Stimulated activated naive CD8-positive, alpha-beta T cell treated with anti-CD3 and anti-CD28 coated beads, Interleukin-15, Interleukin-2, amounts not matched to agents 100 U/mL and 50 U/mL, for 24 hours (primary cell): ENCODE results near the gene MST1.

Experiments
- ATAC-seq: fragments of 150-1000 bp; cut with Tn5 transposase; one replicate; pipeline ENCODE4 v1.10.0; 2021
- DNase-seq: peaks from one replicate; pipeline ENCODE4 v3.0.0; 2021

The MST1 gene

DNA sequence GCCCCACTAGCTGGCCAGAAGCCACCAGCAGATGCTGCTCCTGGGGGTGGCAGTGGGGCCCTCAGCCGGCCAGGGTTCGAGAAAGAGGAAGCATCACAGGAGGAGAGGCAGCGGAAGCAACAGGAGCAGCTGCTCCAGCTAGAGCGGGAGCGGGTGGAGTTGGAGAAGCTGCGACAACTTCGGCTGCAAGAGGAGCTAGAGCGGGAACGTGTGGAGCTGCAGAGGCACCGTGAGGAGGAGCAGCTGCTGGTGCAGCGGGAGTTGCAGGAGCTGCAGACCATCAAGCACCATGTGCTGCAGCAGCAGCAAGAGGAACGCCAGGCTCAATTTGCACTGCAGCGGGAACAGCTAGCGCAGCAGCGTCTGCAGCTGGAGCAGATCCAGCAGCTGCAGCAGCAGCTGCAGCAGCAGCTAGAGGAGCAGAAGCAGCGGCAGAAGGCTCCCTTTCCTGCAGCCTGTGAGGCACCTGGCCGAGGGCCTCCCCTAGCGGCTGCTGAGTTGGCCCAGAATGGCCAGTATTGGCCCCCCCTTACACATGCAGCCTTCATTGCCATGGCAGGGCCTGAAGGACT is 32.6 kb downstream of the MST1 start:
- ATAC-seq = no peak
- no peak for DNase-seq

DNA sequence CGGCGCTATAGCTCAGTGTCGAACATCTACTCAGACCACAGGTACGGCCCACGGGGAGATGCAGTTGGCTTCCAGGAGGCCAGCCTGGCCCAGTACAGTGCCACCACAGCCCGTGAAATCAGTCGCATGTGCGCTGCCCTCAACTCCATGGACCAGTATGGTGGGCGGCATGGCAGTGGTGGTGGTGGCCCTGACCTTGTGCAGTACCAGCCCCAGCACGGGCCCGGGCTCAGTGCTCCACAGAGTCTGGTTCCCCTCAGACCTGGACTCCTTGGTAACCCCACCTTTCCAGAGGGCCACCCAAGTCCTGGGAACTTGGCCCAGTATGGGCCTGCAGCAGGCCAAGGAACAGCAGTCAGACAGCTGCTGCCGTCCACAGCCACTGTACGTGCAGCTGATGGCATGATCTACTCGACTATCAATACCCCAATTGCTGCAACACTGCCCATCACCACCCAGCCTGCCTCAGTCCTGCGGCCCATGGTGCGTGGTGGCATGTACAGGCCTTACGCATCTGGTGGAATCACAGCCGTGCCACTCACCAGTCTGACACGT is 33.5 kb downstream of the MST1 start:
- no peak for ATAC-seq
- no peak for DNase-seq

DNA sequence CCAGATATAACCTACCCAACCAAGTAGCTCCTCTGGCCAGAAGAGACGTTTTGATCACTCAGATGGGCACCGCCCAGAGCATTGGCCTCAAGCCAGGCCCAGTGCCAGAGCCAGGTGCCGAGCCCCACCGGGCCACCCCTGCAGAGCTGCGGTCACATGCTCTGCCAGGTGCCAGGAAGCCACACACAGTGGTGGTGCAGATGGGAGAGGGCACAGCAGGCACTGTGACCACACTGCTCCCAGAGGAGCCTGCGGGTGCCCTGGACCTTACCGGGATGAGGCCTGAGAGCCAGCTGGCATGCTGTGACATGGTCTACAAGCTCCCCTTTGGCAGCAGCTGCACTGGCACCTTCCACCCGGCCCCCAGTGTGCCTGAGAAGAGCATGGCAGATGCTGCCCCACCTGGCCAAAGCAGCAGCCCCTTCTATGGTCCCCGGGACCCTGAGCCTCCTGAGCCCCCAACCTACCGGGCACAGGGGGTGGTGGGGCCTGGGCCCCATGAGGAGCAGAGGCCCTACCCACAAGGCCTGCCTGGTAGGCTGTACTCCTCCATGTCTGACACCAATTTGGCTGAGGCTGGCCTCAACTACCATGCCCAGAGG is 34.2 kb downstream of the MST1 start:
- no peak for ATAC-seq
- no peak for DNase-seq

DNA sequence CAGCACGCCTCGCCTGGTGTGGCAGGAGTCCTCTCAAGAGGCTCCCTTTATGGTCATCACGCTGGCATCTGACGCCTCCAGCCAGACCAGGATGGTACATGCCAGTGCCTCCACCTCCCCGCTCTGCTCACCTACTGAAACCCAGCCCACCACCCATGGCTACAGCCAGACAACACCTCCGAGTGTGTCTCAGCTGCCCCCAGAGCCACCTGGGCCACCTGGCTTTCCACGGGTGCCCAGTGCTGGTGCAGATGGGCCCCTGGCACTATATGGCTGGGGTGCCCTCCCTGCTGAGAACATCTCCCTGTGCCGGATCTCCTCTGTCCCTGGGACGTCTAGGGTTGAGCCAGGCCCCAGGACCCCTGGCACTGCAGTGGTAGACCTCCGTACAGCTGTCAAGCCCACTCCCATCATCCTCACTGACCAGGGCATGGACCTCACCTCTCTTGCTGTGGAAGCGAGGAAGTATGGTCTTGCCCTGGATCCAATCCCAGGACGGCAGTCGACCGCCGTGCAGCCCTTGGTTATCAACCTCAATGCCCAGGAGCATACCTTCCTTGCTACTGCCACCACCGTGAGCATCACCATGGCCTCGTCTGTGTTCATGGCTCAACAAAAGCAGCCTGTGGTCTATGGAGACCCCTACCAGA is 35.0 kb downstream of the MST1 start:
- DNase-seq = no peak
- no peak for ATAC-seq

DNA sequence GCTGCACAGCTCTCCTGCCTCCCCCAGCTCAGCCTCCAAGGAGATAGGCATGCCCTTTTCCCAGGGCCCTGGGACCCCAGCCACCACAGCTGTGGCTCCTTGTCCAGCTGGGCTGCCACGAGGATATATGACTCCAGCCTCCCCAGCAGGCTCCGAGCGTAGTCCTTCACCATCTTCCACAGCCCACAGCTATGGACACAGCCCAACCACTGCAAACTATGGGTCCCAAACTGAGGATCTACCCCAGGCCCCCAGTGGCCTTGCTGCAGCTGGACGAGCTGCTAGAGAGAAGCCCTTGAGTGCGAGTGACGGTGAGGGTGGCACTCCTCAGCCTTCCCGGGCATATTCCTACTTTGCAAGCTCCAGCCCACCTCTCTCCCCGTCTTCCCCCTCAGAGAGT is 35.7 kb downstream of the MST1 start:
- no peak for ATAC-seq

DNA sequence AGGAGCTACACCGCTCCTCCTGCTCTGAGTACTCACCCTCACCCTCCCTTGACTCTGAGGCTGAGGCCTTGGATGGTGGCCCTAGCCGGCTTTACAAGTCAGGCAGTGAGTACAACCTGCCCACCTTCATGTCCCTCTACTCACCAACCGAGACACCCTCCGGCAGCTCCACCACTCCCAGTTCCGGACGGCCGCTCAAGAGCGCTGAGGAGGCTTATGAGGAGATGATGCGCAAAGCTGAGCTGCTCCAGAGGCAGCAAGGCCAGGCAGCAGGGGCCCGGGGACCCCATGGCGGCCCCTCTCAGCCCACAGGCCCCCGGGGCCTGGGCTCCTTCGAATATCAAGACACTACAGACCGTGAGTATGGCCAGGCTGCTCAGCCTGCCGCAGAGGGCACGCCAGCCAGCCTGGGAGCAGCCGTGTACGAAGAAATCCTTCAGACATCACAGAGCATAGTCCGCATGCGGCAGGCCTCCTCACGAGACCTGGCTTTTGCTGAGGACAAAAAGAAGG is 36.3 kb downstream of the MST1 start:
- DNase-seq = no peak
- ATAC-seq = no peak

More for the DNA sequence above, 35.7 kb downstream of the MST1 start:
- no peak for DNase-seq

DNA sequence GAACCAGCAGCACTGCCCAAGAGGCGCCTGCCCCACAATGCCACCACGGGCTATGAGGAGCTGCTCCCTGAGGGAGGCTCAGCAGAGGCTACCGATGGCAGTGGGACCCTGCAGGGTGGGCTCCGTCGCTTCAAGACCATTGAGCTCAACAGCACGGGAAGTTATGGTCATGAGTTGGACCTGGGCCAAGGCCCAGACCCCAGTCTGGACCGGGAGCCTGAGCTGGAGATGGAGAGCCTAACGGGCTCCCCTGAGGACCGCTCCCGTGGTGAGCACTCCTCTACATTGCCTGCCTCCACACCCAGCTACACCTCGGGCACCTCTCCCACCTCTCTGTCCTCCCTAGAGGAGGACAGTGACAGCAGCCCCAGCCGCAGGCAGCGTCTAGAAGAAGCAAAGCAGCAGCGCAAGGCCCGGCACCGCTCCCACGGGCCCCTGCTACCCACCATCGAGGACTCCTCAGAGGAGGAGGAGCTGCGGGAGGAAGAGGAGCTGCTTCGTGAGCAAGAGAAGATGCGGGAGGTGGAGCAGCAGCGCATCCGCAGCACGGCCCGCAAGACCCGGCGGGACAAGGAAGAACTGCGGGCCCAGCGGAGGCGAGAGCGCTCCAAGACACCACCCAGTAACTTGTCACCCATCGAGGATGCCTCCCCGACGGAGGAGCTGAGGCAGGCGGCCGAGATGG is 36.9 kb downstream of the MST1 start:
- ATAC-seq = no peak
- DNase-seq = no peak

GRCh38 chr3:49650637-49651036 is 38.6 kb downstream of the MST1 start:
- ATAC-seq (no peak), DNase-seq (no peak)

DNA sequence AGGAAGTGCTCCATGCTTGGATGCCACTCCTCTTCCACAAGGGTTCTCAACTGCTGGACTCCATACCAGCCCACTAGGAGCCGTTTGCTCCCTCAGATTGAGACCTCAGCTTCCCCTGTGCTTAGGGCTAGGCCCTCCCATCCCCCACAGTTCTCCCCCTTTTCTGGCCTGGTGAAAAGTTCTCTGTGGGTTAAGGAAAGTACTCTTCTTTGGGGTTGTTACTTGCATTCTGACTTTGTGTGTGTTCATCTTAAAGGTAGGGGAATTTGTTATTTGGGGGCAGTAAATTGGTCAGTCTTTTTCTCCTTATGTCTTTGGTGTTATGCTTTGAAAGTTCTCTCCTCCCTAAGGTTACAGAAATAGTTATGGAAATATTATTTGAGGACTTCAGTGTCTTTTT is 39.1 kb downstream of the MST1 start:
- DNase-seq = no peak
- ATAC-seq = no peak

GRCh38 chr3:49649576-49649975 is 39.7 kb downstream of the MST1 start:
- ATAC-seq (no peak), DNase-seq (no peak)

DNA sequence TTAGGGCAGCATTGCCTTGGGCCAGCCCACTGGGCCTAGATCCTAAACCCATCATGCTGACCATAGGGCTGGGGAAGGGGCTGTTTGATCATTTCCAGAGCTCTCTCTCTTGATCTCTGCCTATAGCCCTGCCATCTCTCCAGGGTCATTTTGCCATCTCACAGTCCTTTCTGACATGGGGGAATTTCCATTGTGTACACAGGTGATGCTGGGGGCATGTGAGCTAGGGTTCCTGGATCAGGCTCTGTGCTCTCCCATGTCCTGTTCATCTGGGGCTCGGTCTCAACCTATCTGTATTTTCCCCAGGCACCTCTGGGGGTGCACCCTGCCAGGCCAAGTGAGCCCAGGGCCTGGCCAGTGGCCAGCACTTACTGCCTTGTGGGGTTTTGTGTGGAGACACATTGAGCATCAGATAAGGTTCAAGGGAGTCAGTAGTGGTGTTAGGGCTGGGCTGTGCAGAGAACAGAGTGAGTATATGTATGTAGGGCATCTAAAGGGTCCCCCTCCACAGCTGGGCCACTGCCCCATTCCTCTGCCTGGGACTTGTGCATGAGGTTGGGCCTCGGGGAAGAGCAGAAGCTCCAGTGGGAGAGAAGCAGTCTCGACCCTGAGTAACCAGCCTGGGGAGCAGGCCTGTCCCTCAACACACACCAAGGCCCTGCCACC is 40.8 kb downstream of the MST1 start:
- ATAC-seq (no peak), DNase-seq (no peak)

- ATAC-seq = no peak
- no peak for DNase-seq
These were observed 41.5 kb downstream of the MST1 start for GRCh38 chr3:49647741-49648140.

GRCh38 chr3:49646236-49646635 is 43.0 kb downstream of the MST1 start:
- ATAC-seq = no peak
- DNase-seq = no peak

- ATAC-seq = no peak
These were observed 44.6 kb downstream of the MST1 start for GRCh38 chr3:49644684-49645083.

GRCh38 chr3:49642708-49643145 is 46.5 kb downstream of the MST1 start:
- ATAC-seq = no peak
- no peak for DNase-seq

More at GRCh38 chr3:49644684-49645083, 44.6 kb downstream of the MST1 start:
- DNase-seq = no peak

DNA sequence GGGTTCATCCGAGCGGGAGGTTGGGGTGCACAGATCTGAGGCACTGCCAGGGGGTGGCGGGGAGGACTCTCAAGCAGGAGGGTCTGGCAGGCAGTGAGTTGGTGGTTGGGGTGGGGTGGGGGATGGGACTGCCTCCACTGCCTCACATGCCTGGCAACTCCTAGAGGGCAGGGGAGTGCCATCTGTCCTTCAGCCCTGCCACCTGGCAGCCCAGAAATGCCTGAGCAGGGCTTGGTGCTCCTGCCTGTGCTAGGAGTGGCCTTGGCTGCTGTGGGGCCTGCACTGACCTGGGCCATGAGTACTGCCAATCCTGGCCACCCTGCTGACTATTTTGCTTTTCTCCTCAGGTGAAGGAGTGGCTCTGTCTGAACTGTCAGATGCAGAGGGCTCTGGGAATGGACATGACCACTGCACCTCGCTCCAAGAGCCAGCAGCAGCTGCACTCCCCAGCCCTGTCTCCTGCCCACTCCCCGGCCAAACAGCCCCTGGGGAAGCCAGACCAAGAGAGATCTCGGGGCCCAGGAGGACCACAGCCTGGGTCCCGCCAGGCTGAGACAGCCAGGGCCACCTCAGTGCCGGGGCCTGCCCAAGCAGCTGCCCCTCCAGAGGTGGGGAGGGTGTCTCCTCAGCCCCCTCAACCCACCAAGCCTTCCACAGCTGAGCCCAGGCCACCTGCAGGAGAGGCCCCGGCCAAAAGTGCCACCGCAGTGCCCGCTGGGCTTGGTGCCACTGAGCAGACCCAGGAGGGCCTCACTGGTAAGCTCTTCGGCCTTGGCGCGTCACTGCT is 47.2 kb downstream of the MST1 start:
- DNase-seq (no peak), ATAC-seq (no peak)

DNA sequence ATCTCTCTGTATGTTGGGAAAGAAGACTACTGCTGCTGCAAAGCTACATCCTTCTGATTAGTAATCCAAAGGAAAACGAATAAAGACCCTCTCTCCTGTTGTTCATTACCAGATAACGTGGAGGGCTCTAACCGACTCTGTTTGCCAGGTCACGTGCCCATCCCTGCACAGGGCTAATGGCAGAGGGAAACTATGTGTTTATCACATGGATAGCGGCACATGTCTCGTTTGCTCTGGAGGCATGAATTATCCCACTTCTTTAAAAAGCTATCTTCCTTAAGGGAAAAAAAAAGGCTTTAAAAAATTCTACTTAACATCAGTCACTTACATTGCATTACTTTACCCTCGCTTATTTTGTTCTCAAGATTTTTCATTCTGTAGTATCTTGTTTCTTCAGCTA is 48.0 kb downstream of the MST1 start:
- DNase-seq (no peak), ATAC-seq (no peak)

GRCh38 chr3:49639551-49639950 is 49.7 kb downstream of the MST1 start:
- no peak for ATAC-seq
- DNase-seq = no peak

DNA sequence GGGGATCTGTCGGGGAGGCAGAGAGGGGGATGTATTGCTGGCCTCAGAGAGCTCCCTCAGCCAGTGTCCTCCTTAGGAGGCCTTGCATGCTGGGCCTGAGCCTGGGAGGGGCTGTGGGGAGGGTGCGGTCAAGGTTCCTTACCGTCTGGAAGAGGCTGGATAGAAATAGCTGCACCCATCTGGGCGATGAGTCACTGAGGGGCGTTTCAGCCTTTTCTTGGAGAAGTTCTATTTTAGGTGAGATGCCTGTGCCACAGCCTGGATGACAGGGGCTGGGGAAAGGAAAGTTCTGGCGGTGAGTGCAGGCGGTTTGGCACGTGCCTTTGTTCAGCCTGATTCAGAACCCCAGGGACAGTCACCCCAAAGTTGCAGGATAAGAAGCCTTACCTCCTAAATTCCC is 50.8 kb downstream of the MST1 start:
- ATAC-seq = no peak
- DNase-seq = no peak

GRCh38 chr3:49636883-49637609 is 52.2 kb downstream of the MST1 start:
- no peak for ATAC-seq

GRCh38 chr3:49634736-49635135 is 54.5 kb downstream of the MST1 start:
- ATAC-seq = no peak
- DNase-seq = no peak

More at GRCh38 chr3:49636883-49637609, 52.2 kb downstream of the MST1 start:
- DNase-seq = no peak
